H1 (cell line): ENCODE results near the gene ZNF292. TPM values are rescaled to one million over a fixed set of nuclear protein-coding genes. Genes with fewer than 3 reads are reported as not detected.
"Not testable (repeated sequence)": the region's sequence is repeated elsewhere in the genome, so short reads cannot be mapped to it uniquely, and the experiment has no call there.

Source experiments
- CTCF ChIA-PET: fragments of 300-600 bp; sonication (Branson Sonifier 250); formaldehyde crosslinking; loops from one replicate; lab custom pipeline; 2021; ENCODE audit not compliant: partially characterized antibody; lab: Charles Lee
- POLR2A ChIA-PET: fragments of 300-600 bp; sonication (Branson Sonifier 250); formaldehyde crosslinking; loops from one replicate; lab custom pipeline; 2021; ENCODE audit warnings: inconsistent platforms; ENCODE audit not compliant: partially characterized antibody; lab: Charles Lee
- DNase-seq, 2 experiments: peaks; one replicate each; pipeline versions ENCODE4 v3.0.0 to v3.0.0-alpha.2; 2010 to 2022; ENCODE audit warnings: low spot score in 2 of 2, low read depth in 1 of 2, mixed read lengths in 1 of 2
- FAIRE-seq: peaks from 2 replicates; lab custom pipeline; 2011; peaks lifted over from hg19 to GRCh38; lab: Jason Lieb, UNC
- H2AFZ ChIP-seq: 2 replicates; pipeline ENCODE4 v1.8.1; 2012; ENCODE audit warnings: low read length, inconsistent platforms
- H2AK5ac ChIP-seq: 2 replicates; pipeline ENCODE4 v1.6.1; 2013; ENCODE audit warnings: low read depth, low read length
- H2BK120ac ChIP-seq: replicated peaks from 2 replicates; pipeline ENCODE3; 2013; ENCODE audit warnings: low read depth, low read length, inconsistent platforms
- H2BK12ac ChIP-seq: 2 replicates; pipeline ENCODE4 v1.6.1; 2013; ENCODE audit warnings: low read depth, low read length
- H2BK15ac ChIP-seq: 2 replicates; pipeline ENCODE4 v1.6.1; 2013; ENCODE audit warnings: low read length
- H2BK20ac ChIP-seq: 2 replicates; pipeline ENCODE4 v1.6.1; 2013; ENCODE audit warnings: low read length
- H2BK5ac ChIP-seq: 2 replicates; pipeline ENCODE4 v1.6.1; 2013; ENCODE audit warnings: low read depth, low read length
- H3K14ac ChIP-seq: 2 replicates; pipeline ENCODE4 v1.6.1; 2013; ENCODE audit warnings: inconsistent platforms; ENCODE audit not compliant: insufficient read length
- H3K18ac ChIP-seq: 2 replicates; pipeline ENCODE4 v1.6.1; 2013; ENCODE audit warnings: low read length; ENCODE audit errors: extremely low read depth
- H3K23ac ChIP-seq: 2 replicates; pipeline ENCODE4 v1.6.1; 2013; ENCODE audit warnings: inconsistent platforms; ENCODE audit not compliant: insufficient read length
- H3K23me2 ChIP-seq: 2 replicates; pipeline ENCODE4 v1.6.1; 2013; ENCODE audit warnings: low read depth, low read length
- H3K27ac ChIP-seq: 2 replicates; pipeline ENCODE4 v1.6.1; 2011; ENCODE audit warnings: low read depth, low read length, inconsistent platforms
- H3K27me3 ChIP-seq, 4 experiments: replicated peaks in 1 of 4; 1 replicate in 1 of 4; 2 replicates in 3 of 4; pipeline versions ENCODE4 v1.6.1 to v1.8.1; 2011 to 2013; ENCODE audit warnings: low read length in 3 of 4, mild to moderate bottlenecking in 3 of 4, inconsistent platforms in 2 of 4, mixed read lengths in 2 of 4, moderate library complexity in 1 of 4; ENCODE audit not compliant: control insufficient read depth in 3 of 4, insufficient read depth in 3 of 4; ENCODE audit errors: extremely low read depth in 1 of 4
- H3K36me3 ChIP-seq, 4 experiments: 2 replicates each; pipeline versions ENCODE4 v1.6.1 to v1.8.1; 2011 to 2013; ENCODE audit warnings: mild to moderate bottlenecking in 4 of 4, low read length in 3 of 4, moderate library complexity in 2 of 4, control low read depth in 1 of 4, inconsistent platforms in 1 of 4; ENCODE audit not compliant: insufficient read depth in 4 of 4, control insufficient read depth in 2 of 4
- H3K4ac ChIP-seq: replicated peaks from 2 replicates; pipeline ENCODE3; 2013; ENCODE audit warnings: low read length, low read depth, mixed read lengths, inconsistent platforms; ENCODE audit not compliant: insufficient read length
- H3K4me1 ChIP-seq, 4 experiments: replicated peaks in 1 of 4; 1 replicate in 1 of 4; 2 replicates in 3 of 4; pipeline versions ENCODE4 v1.6.1 to v1.8.1; 2011 to 2013; ENCODE audit warnings: low read length in 3 of 4, inconsistent platforms in 2 of 4, mixed read lengths in 1 of 4; ENCODE audit not compliant: insufficient read depth in 4 of 4, control insufficient read depth in 3 of 4
- H3K4me2 ChIP-seq, 2 experiments: 2 replicates each; pipeline versions ENCODE4 v1.6.1 to v1.8.1; 2011 to 2013; ENCODE audit warnings: low read depth in 2 of 2, low read length in 2 of 2, control low read depth in 1 of 2, inconsistent platforms in 1 of 2, mild to moderate bottlenecking in 1 of 2; ENCODE audit not compliant: insufficient read depth in 1 of 2
- H3K4me3 ChIP-seq, 4 experiments: fragments of 200-600, 300-600 bp in 1 of 4; sonication (generic), shearing (Covaris generic), sonication (Bioruptor Twin) in 1 of 4; 2 replicates each; pipeline versions ENCODE4 v1.5.1 to v1.8.1; 2011 to 2016; ENCODE audit warnings: low read length in 4 of 4, low read depth in 3 of 4, control low read depth in 2 of 4, inconsistent platforms in 2 of 4, mild to moderate bottlenecking in 2 of 4, mixed read lengths in 1 of 4, moderate library complexity in 1 of 4; ENCODE audit not compliant: insufficient read depth in 2 of 4; ENCODE audit errors: extremely low read depth in 1 of 4
- H3K56ac ChIP-seq: replicated peaks from 2 replicates; pipeline ENCODE3; 2013; ENCODE audit warnings: low read depth, mild to moderate bottlenecking, mixed read lengths, low read length, inconsistent platforms; ENCODE audit not compliant: insufficient read length
- H3K79me1 ChIP-seq: 2 replicates; pipeline ENCODE4 v1.6.1; 2013; ENCODE audit warnings: low read depth, low read length, control low read depth
- H3K79me2 ChIP-seq, 2 experiments: 2 replicates each; pipeline versions ENCODE4 v1.6.1 to v1.8.1; 2012 to 2013; ENCODE audit warnings: low read length in 2 of 2, mild to moderate bottlenecking in 2 of 2, inconsistent platforms in 1 of 2; ENCODE audit not compliant: insufficient read depth in 2 of 2, control insufficient read depth in 1 of 2
- H3K9ac ChIP-seq, 4 experiments: replicated peaks in 1 of 4; 1 replicate in 1 of 4; 2 replicates in 3 of 4; pipeline versions ENCODE4 v1.6.1 to v1.8.1; 2011 to 2013; ENCODE audit warnings: low read depth in 3 of 4, low read length in 3 of 4, control low read depth in 2 of 4, mild to moderate bottlenecking in 2 of 4, moderate library complexity in 2 of 4, inconsistent platforms in 1 of 4; ENCODE audit errors: extremely low read depth in 1 of 4
- H3K9me3 ChIP-seq, 2 experiments: 2 replicates each; pipeline versions ENCODE4 v1.6.1 to v1.8.1; 2012 to 2013; ENCODE audit warnings: mild to moderate bottlenecking in 2 of 2, moderate library complexity in 2 of 2, control low read depth in 1 of 2, inconsistent platforms in 1 of 2, low read depth in 1 of 2, low read length in 1 of 2, mixed read lengths in 1 of 2; ENCODE audit not compliant: insufficient read depth in 2 of 2
- H4K20me1 ChIP-seq, 2 experiments: replicated peaks in 1 of 2; 2 replicates each; pipeline versions ENCODE3 to v1.8.1; 2011 to 2013; ENCODE audit warnings: inconsistent platforms in 2 of 2, low read length in 2 of 2, mild to moderate bottlenecking in 1 of 2; ENCODE audit not compliant: insufficient read depth in 2 of 2, control insufficient read depth in 1 of 2
- H4K5ac ChIP-seq: 2 replicates; pipeline ENCODE4 v1.6.1; 2013; ENCODE audit warnings: low read length, low read depth, mixed read lengths, inconsistent platforms; ENCODE audit not compliant: insufficient read length
- H4K8ac ChIP-seq: 2 replicates; pipeline ENCODE4 v1.8.0; 2013; ENCODE audit warnings: mild to moderate bottlenecking, moderate library complexity, low read length, inconsistent platforms; ENCODE audit not compliant: insufficient read depth; ENCODE audit errors: extremely low read depth
- H4K91ac ChIP-seq: replicated peaks from 2 replicates; pipeline ENCODE3; 2013; ENCODE audit warnings: low read length, mixed read lengths, inconsistent platforms; ENCODE audit not compliant: insufficient read length
- WGBS, 2 experiments: shearing (Covaris generic) in 1 of 2; methylation state at CpG; one replicate each; pipeline versions ENCODE4 v1.1.6 to v1.1.7; 2013 to 2015; ENCODE audit warnings: low lambda C conversion rate in 2 of 2, mixed read lengths in 2 of 2, inconsistent platforms in 1 of 2, low coverage in 1 of 2, missing lambda C conversion rate in 1 of 2; ENCODE audit not compliant: insufficient replicate concordance in 2 of 2, insufficient coverage in 1 of 2, insufficient read length in 1 of 2; ENCODE audit errors: extremely low coverage in 1 of 2, missing lambda C conversion rate in 1 of 2; 5-methylcytosine and 5-hydroxymethylcytosine counted together
- polyA plus RNA-seq, 7 experiments: library from polyadenylated mRNA; depleted of rRNA in 3 of 7; stranded (reverse) in 5 of 7; unstranded in 2 of 7; fragments of >200 nt in 5 of 7; fragments of 200-250 nt in 2 of 7; gene quantifications; 1 replicate in 5 of 7; 2 replicates in 1 of 7; 4 replicates in 1 of 7; pipeline versions ENCODE4 v1.2.1 to v1.2.3, GENCODE V29; 2011 to 2013; ENCODE audit warnings: missing spikeins in 2 of 7, mixed read lengths in 2 of 7
- total RNA-seq: library from RNA; stranded (reverse); fragmentation: NEBNext Ultra II Directional; extraction: Animal tissue kit (Norgen Biotek cat#: 25700); gene quantifications from 2 replicates; pipeline ENCODE4 v1.2.1, GENCODE V29; 2021

The ZNF292 gene
- total and polyA plus RNA-seq, 2 of the 8 experiments (the other 6 are each of a cell fraction or from before 2014, with no cell fraction given), result 6.8 to 44.2 TPM

DNA sequence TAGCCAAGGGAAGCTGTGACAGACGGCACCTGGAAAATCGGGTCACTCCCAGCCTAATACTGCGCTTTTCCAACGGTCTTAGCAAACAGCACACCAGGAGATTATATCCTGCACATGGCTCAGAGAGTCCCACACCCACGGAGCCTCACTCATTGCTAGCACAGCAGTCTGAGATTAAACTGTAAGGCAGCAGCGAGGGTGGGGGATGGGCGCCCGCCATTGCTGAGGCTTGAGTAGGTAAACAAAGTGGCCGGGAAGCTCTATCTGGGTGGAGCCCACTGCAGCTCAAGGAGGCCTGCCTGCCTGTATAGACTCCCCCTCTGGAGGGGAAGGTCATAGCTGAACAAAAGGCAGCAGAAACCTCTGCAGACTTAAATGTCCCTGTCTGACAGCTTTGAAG, 145.9 kb downstream of the ZNF292 start:
- POLR2A ChIA-PET, H3K27ac ChIP-seq, H3K4me2 ChIP-seq, H2BK5ac ChIP-seq, H3K36me3 ChIP-seq, H3K18ac ChIP-seq, H3K79me2 ChIP-seq, H2BK20ac ChIP-seq, H4K5ac ChIP-seq, H4K91ac ChIP-seq, H3K23ac ChIP-seq, H3K23me2 ChIP-seq, H3K4me3 ChIP-seq, H3K56ac ChIP-seq, H2BK15ac ChIP-seq, H3K14ac ChIP-seq, H3K27me3 ChIP-seq, H3K9ac ChIP-seq, H3K79me1 ChIP-seq, H4K20me1 ChIP-seq, H2AFZ ChIP-seq, H3K4me1 ChIP-seq, FAIRE-seq, H2AK5ac ChIP-seq, H2BK12ac ChIP-seq, H3K4ac ChIP-seq, H2BK120ac ChIP-seq, H4K8ac ChIP-seq, DNase-seq: not testable (repeated sequence)
- CTCF ChIA-PET, result interaction anchor here (0.6 to 1.6 kb wide), 5 partner anchors 13 to 234 kb away, joined by 3 to 4 read pairs (median 3); partner anchors contain the start of gene CGA
- H3K9me3 ChIP-seq, result peaks cover 0 to 11% of the 10 kb centered on the region in 2 experiments; a peak in 1 of 4 replicates
- 82% methylated on average over 8 of the region's 9 CpGs; no CpG with 5 or more reads in 1 of the 2 experiments for WGBS, 2 experiments
